Measurements from ENCODE around the gene ZNF532. TPM values are rescaled to one million over a fixed set of nuclear protein-coding genes. Genes with fewer than 3 reads are reported as not detected.

Gene ZNF532
- total and polyA plus RNA-seq, 3 experiments from 2014 or later = 0.70 to 6.3 (median 6.1) TPM

DNA sequence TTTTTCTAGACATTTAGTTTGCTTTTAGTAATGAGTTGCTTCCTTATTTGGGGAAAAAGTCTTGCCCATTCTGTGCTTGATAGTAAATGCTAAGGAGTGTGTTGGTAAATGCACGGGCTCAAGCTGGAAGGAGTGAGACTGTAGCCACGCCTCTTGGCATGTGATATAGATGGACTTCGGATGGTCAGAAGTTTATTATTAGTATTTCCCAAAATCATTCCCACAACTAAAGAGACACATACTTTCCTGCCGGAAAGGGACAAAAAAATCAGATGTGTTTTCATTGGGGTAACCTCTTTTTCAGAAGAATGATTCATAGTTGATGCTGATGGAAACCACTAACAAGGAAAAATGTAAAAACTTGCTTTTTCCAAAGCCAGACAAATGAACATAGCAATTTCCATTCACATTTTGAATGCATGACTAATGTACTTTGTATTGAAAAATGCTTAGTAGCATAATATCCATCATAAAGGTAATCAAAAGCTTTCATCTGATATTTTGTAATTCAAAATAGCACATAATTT, 133.2 kb downstream of the ZNF532 start:
- POLR2A ChIA-PET = no interaction called here
- Histone ChIP-seq H3K9me3 (ENCODE audit: low read length) (no peaks in the 10 kb centered on the region), H3K4me3 (ENCODE audit: low read length) (no peak overlapping the region), H3K27ac (ENCODE audit: low read depth, low read length) (no peak overlapping the region), H3K36me3 (ENCODE audit: insufficient read depth, low read length) (no peaks in the 10 kb centered on the region), H3K4me1 (ENCODE audit: insufficient read depth, low read length) (no peaks in the 10 kb centered on the region), H3K27me3 (ENCODE audit: insufficient read depth, low read length, poor library complexity, severe bottlenecking) (no peaks in the 10 kb centered on the region)
- no peaks in the 10 kb centered on the region for H3K36me3 Mint-ChIP-seq
- no peak overlapping the region for H3K27ac Mint-ChIP-seq
- peaks cover 1 to 11% of the 10 kb centered on the region in 2 donors for H3K27me3 Mint-ChIP-seq
- DNase-seq = no peak
- no peak overlapping the region for H3K4me3 Mint-ChIP-seq
- no peaks in the 10 kb centered on the region for H3K4me1 Mint-ChIP-seq
- H3K9me3 Mint-ChIP-seq = no peaks in the 10 kb centered on the region
- CTCF ChIA-PET = no interaction called here

DNA sequence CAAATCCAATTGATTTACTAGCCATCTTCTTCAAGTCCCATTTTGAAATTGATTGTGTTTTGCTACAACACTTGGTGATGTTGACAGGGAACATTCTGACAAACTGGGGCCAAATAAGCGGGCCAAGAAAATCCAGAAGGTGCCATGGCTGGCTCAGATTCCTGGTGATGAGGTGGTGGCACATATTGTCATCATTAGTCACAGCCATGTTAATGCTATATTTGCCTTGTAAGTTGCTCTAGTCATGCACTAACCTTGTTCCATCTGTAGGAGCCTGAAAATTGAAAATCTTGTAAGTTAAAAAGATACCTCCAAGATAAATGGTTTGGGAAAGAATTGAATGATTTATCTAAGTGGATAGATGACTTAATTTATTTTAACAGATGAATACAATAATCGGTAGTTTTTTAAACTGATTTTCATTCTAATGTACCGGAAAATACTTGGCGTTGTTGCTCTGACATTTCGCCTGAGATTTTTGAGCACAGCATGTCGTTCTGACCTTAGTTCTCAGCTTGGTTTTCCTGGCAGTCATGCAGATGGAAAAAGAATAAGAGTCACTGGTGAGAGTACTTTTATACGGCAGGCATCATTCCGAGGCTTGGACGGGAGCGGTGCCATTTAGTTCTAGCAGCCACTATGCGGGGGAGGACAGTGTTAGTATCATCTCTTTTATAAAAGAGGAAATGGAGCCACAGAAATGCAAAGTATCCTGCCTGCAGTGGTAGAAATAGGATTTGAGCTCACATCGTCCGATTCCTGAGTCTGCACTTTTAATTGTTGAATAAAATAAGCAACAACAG, 133.9 kb downstream of the ZNF532 start:
- no peaks in the 10 kb centered on the region for H3K9me3 Mint-ChIP-seq
- ChIA-PET CTCF (no interaction called here), POLR2A (no interaction called here)
- no peak overlapping the region for H3K4me3 ChIP-seq (ENCODE audit: low read length)
- H3K36me3 Mint-ChIP-seq = no peaks in the 10 kb centered on the region
- no peaks in the 10 kb centered on the region for H3K4me1 ChIP-seq (ENCODE audit: insufficient read depth, low read length)
- no peaks in the 10 kb centered on the region for H3K4me1 Mint-ChIP-seq
- no peak overlapping the region for H3K27ac Mint-ChIP-seq
- H3K9me3 ChIP-seq (ENCODE audit: low read length) = no peaks in the 10 kb centered on the region
- H3K27ac ChIP-seq (ENCODE audit: low read depth, low read length) = no peak overlapping the region
- DNase-seq = no peak
- H3K27me3 Mint-ChIP-seq = peaks cover 1 to 11% of the 10 kb centered on the region in 2 donors
- H3K4me3 Mint-ChIP-seq = no peak overlapping the region
- no peaks in the 10 kb centered on the region for H3K36me3 ChIP-seq (ENCODE audit: insufficient read depth, low read length)
- no peaks in the 10 kb centered on the region for H3K27me3 ChIP-seq (ENCODE audit: insufficient read depth, low read length, poor library complexity, severe bottlenecking)

DNA sequence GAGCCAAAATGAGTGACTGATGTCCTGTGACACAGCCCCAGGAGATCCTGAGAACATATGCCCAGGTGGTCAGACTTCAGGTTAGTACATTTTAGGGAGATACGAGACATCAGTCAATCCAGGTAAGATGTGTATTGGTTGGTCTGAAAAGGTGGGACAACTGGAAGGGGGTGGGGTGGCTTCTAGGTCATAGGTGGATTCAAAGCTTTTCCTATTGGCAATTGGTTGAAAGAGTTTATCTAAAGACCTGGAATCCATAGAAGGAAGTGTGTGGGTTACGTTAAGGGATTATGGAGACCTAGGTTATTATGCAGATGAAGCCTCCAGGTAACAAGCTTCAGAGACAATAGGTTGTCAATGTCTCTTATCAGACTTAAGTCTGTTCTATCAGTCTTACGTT, 136.5 kb downstream of the ZNF532 start:
- H3K36me3 Mint-ChIP-seq = no peaks in the 10 kb centered on the region
- no peak for DNase-seq
- H3K27me3 Mint-ChIP-seq = peaks cover 2 to 7% of the 10 kb centered on the region in 2 donors
- H3K4me3 Mint-ChIP-seq = no peak overlapping the region
- Histone ChIP-seq H3K9me3 (ENCODE audit: low read length) (no peaks in the 10 kb centered on the region), H3K4me3 (ENCODE audit: low read length) (no peak overlapping the region), H3K27ac (ENCODE audit: low read depth, low read length) (no peak overlapping the region), H3K27me3 (ENCODE audit: insufficient read depth, low read length, poor library complexity, severe bottlenecking) (no peaks in the 10 kb centered on the region), H3K36me3 (ENCODE audit: insufficient read depth, low read length) (no peaks in the 10 kb centered on the region), H3K4me1 (ENCODE audit: insufficient read depth, low read length) (no peaks in the 10 kb centered on the region)
- H3K4me1 Mint-ChIP-seq = no peaks in the 10 kb centered on the region
- POLR2A ChIA-PET = no interaction called here
- no peaks in the 10 kb centered on the region for H3K9me3 Mint-ChIP-seq
- CTCF ChIA-PET = no interaction called here
- no peak overlapping the region for H3K27ac Mint-ChIP-seq

DNA sequence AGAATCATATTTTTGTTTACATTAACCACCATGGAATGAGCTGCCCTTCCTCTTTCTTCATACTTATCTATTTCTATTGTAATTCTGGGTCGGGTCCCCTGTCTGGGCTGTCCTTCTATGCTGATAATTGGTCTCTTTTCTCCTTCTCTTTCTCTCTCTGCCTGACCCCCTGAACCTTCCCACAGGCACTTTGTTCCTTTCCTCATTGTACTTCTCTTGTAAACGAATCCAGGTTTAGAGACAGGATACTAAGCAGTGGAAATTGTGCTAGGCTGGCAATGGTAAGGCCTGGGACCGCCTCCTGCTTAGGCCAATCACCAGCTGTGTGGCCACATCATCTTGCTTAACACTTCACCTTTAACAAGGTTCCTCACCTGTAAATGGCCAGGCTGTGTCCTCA, 137.0 kb downstream of the ZNF532 start:
- ChIA-PET POLR2A (no interaction called here), CTCF (no interaction called here)
- Histone ChIP-seq H3K4me3 (ENCODE audit: low read length) (no peak overlapping the region), H3K9me3 (ENCODE audit: low read length) (no peaks in the 10 kb centered on the region), H3K4me1 (ENCODE audit: insufficient read depth, low read length) (no peaks in the 10 kb centered on the region), H3K27ac (ENCODE audit: low read depth, low read length) (no peak overlapping the region), H3K27me3 (ENCODE audit: insufficient read depth, low read length, poor library complexity, severe bottlenecking) (no peaks in the 10 kb centered on the region), H3K36me3 (ENCODE audit: insufficient read depth, low read length) (no peaks in the 10 kb centered on the region)
- H3K27me3 Mint-ChIP-seq = peaks cover 2 to 7% of the 10 kb centered on the region in 2 donors
- no peak overlapping the region for H3K27ac Mint-ChIP-seq
- H3K9me3 Mint-ChIP-seq = no peaks in the 10 kb centered on the region
- H3K4me1 Mint-ChIP-seq = no peaks in the 10 kb centered on the region
- H3K36me3 Mint-ChIP-seq = no peaks in the 10 kb centered on the region
- no peak for DNase-seq
- H3K4me3 Mint-ChIP-seq = no peak overlapping the region

DNA sequence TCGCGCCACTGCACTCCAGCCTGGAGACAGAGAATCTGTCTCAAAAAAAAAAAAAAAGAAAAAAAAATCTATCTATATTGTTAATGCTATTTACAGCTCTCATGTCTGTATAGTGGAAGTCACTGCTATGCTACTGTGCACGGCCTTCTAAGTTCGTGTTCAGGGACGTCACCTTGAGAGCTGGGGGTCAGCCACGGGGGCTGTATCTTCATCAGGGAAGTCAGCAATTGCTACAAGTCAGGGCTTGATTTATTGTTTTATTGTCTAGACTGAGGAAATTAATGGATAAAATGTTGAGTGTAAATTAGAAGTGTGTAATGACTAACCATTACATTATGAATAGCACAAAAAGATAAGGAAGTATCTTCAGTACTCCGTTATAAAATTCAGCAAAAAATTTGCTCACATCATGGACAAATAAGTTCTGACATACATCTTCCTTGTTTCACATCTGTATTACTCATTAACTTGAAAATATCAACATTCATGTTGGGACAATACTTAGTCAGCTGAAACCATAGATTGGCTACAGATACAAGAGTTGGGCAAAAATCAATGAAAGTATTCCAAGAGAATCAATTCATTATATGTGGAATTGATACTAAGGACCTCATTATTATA, 138.4 kb downstream of the ZNF532 start:
- H3K27me3 Mint-ChIP-seq = peaks cover 2 to 7% of the 10 kb centered on the region in 2 donors
- H3K27ac ChIP-seq (ENCODE audit: low read depth, low read length) = no peak overlapping the region
- H3K9me3 ChIP-seq (ENCODE audit: low read length) = no peaks in the 10 kb centered on the region
- no peak for DNase-seq
- H3K4me3 ChIP-seq (ENCODE audit: low read length) = no peak overlapping the region
- ChIA-PET CTCF (no interaction called here), POLR2A (no interaction called here)
- H3K4me3 Mint-ChIP-seq = no peak overlapping the region
- peaks cover 0 to under 1% (median 0%) of the 10 kb centered on the region in 3 donors for H3K36me3 Mint-ChIP-seq
- H3K4me1 ChIP-seq (ENCODE audit: insufficient read depth, low read length) = no peaks in the 10 kb centered on the region
- H3K4me1 Mint-ChIP-seq = no peaks in the 10 kb centered on the region
- H3K27ac Mint-ChIP-seq = no peak overlapping the region
- H3K27me3 ChIP-seq (ENCODE audit: insufficient read depth, low read length, poor library complexity, severe bottlenecking) = no peaks in the 10 kb centered on the region
- H3K9me3 Mint-ChIP-seq = no peaks in the 10 kb centered on the region
- no peaks in the 10 kb centered on the region for H3K36me3 ChIP-seq (ENCODE audit: insufficient read depth, low read length)

DNA sequence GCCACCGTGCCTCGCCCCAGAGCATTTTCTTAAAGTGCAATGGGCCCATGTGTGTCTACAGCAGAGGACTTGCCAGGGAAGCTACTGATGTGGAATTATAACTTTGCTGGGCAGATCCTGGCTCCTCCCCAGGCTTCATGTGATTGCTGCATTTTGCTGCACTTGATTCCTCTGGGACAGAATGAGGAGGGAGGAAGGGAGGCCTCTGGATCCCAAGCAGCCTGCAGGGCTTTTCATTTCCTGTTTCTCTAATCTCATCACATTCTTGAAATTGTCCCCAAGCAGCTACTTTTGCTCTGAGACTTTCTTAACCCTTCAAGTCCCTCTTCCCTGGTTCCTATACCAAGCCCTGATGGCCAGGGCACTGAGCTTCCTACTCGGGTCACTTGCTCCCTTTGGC, 140.6 kb downstream of the ZNF532 start:
- H3K9me3 ChIP-seq (ENCODE audit: low read length) = no peaks in the 10 kb centered on the region
- no peak overlapping the region for H3K27ac ChIP-seq (ENCODE audit: low read depth, low read length)
- ChIA-PET CTCF (no interaction called here), POLR2A (no interaction called here)
- no peaks in the 10 kb centered on the region for H3K4me1 ChIP-seq (ENCODE audit: insufficient read depth, low read length)
- H3K27me3 ChIP-seq (ENCODE audit: insufficient read depth, low read length, poor library complexity, severe bottlenecking) = no peaks in the 10 kb centered on the region
- no peak overlapping the region for H3K27ac Mint-ChIP-seq
- H3K36me3 Mint-ChIP-seq = peaks cover 0 to 3% (median 0%) of the 10 kb centered on the region in 3 donors
- no peaks in the 10 kb centered on the region for H3K36me3 ChIP-seq (ENCODE audit: insufficient read depth, low read length)
- no peak overlapping the region for H3K4me3 Mint-ChIP-seq
- H3K27me3 Mint-ChIP-seq = peaks cover 0 to 2% of the 10 kb centered on the region in 2 donors
- DNase-seq = no peak
- H3K4me1 Mint-ChIP-seq = no peaks in the 10 kb centered on the region
- H3K9me3 Mint-ChIP-seq = no peaks in the 10 kb centered on the region
- H3K4me3 ChIP-seq (ENCODE audit: low read length) = no peak overlapping the region

DNA sequence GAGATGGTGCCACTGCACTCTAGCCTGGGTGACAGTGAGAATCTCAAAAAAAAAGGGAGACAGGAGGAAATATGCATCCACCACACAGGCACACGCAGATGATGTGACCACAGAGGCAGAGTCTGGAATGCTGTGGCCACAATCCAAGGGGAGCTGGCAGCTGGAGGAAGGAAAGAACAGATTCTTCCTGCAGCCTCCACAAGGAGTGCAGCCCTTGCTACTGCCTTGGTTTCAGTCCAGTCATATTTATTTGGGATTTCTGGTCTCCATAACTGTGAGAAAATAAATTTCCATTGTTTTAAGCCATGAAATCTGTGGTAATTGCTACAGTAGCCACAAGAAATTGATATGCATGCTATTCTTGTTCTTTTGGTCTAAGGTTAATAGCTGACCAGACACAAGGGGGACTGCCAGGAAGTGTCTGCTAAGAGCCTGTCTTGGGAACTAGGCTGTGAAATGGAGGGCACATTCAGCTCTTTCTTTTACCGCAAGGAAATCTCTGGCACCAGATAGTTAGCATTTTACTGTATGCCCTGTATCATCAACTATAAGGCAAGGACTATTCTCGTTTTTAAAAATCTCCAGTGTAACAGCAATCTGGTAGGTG, 141.9 kb downstream of the ZNF532 start:
- no peak for DNase-seq
- Histone ChIP-seq H3K36me3 (ENCODE audit: insufficient read depth, low read length) (no peaks in the 10 kb centered on the region), H3K4me1 (ENCODE audit: insufficient read depth, low read length) (no peaks in the 10 kb centered on the region), H3K27ac (ENCODE audit: low read depth, low read length) (no peak overlapping the region), H3K27me3 (ENCODE audit: insufficient read depth, low read length, poor library complexity, severe bottlenecking) (no peaks in the 10 kb centered on the region), H3K4me3 (ENCODE audit: low read length) (no peak overlapping the region), H3K9me3 (ENCODE audit: low read length) (no peaks in the 10 kb centered on the region)
- ChIA-PET POLR2A (no interaction called here), CTCF (interaction anchor here (0.9 to 1.3 kb wide), 2 partner anchors 13 kb away, joined by 3 read pairs; no protein-coding TSS in a partner anchor)
- no peak overlapping the region for H3K27ac Mint-ChIP-seq
- no peak overlapping the region for H3K4me3 Mint-ChIP-seq
- H3K27me3 Mint-ChIP-seq = peaks cover 2 to 4% of the 10 kb centered on the region in 2 donors
- H3K9me3 Mint-ChIP-seq = no peaks in the 10 kb centered on the region
- no peaks in the 10 kb centered on the region for H3K4me1 Mint-ChIP-seq
- H3K36me3 Mint-ChIP-seq = peaks cover 0 to 3% (median 0%) of the 10 kb centered on the region in 3 donors

DNA sequence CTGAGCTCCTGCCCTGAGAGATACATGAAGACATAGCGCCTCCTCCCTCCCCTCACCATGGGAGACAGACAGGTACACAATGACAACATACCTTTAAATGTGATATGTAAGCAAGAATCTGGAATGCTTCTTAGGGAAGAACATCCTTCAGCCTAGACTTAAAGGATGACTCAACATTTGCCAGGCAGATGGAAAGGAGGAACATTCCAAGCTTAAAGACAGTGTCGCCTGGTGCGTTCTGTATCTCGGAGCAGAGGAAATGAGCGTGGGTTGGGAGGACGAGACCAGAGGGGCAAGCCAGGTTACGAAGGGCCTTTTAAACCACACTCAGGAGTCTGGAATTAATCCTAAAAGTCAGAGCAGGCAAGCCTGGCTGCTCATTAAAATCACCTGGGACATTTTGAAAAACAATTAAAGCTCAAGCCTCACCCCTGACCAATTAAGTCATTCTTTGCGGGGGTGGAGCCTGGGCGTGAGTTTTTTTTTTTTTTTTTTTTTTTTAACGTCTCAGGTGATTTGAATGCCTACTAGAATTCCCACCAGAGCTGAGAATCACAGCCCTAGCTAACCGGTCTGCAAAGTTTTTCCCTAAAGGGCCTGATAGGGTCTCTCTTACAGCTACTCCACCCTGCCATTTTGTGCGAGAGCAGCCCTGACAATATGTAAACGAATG, 143.8 kb downstream of the ZNF532 start:
- POLR2A ChIA-PET = no interaction called here
- Mint-ChIP-seq H3K9me3 (no peaks in the 10 kb centered on the region), H3K27me3 (peaks cover 6 to 15% of the 10 kb centered on the region in 2 donors), H3K4me3 (no peak overlapping the region), H3K27ac (no peak overlapping the region), H3K36me3 (peaks cover 0 to 3% (median 0%) of the 10 kb centered on the region in 3 donors), H3K4me1 (no peaks in the 10 kb centered on the region)
- Histone ChIP-seq H3K4me3 (ENCODE audit: low read length) (no peak overlapping the region), H3K9me3 (ENCODE audit: low read length) (no peaks in the 10 kb centered on the region), H3K4me1 (ENCODE audit: insufficient read depth, low read length) (no peaks in the 10 kb centered on the region), H3K27me3 (ENCODE audit: insufficient read depth, low read length, poor library complexity, severe bottlenecking) (no peaks in the 10 kb centered on the region), H3K36me3 (ENCODE audit: insufficient read depth, low read length) (no peaks in the 10 kb centered on the region), H3K27ac (ENCODE audit: low read depth, low read length) (no peak overlapping the region)
- DNase-seq = no peak
- CTCF ChIA-PET = no interaction called here
